ENCODE measurements around the gene CEMIP. TPM values are rescaled to one million over a fixed set of nuclear protein-coding genes. Genes with fewer than 3 reads are reported as not detected.

The CEMIP gene
- total RNA-seq, 1 experiment from 2014 or later = 3.5 TPM

GRCh38 chr15:80898040-80898439 is 118.9 kb downstream of the CEMIP start (continued):
- TF ChIP-seq REST (IDR thresholded peaks at IDR 0.05; ENCODE audit: low read depth) = no peak
- no peak for TF ChIP-seq ZBTB33 (IDR thresholded peaks at IDR 0.05; ENCODE audit: extremely low read depth, insufficient replicate concordance, low read length)
- TF ChIP-seq SP1 (IDR thresholded peaks at IDR 0.05; ENCODE audit: low read depth) = no peak
- no peak for TF ChIP-seq SRF (IDR thresholded peaks at IDR 0.05; ENCODE audit: low read depth)
- no peak for TF ChIP-seq ELF1 (IDR thresholded peaks at IDR 0.05; ENCODE audit: borderline replicate concordance, low read depth)
- no peak for TF ChIP-seq SIN3A (IDR thresholded peaks at IDR 0.05; ENCODE audit: low read depth)
- TF ChIP-seq CEBPB (IDR thresholded peaks at IDR 0.05; ENCODE audit: low read depth) = no peak
- TF ChIP-seq FOSL1 (IDR thresholded peaks at IDR 0.05; ENCODE audit: low read depth) = no peak
- no peak for TF ChIP-seq RAD21 (IDR thresholded peaks at IDR 0.05; ENCODE audit: low read depth)
- TF ChIP-seq CBX3 (IDR thresholded peaks at IDR 0.05; ENCODE audit: low read depth) = no peak

- ChIA-PET RAD21 (ENCODE audit: low non-redundant PET in 1 of 2, low total read pairs in 2 of 2, uncharacterized antibody in 2 of 2, unreplicated experiment in 2 of 2) (no interaction called here), CTCF (interaction anchor here (0.8 kb wide), 1 partner anchor 68 kb away, joined by 3 read pairs; no protein-coding TSS in a partner anchor), POLR2A (no interaction called here)
- Histone ChIP-seq H3K9ac (ENCODE audit: low read length) (no peak overlapping the region), H3K79me2 (ENCODE audit: insufficient read depth, low read length) (no peaks in the 10 kb centered on the region), H3K27me3 (ENCODE audit: insufficient read depth, low read length) (no peaks in the 10 kb centered on the region), H4K20me1 (ENCODE audit: insufficient read depth) (no peaks in the 10 kb centered on the region), H3K9me2 (ENCODE audit: insufficient read depth) (no peaks in the 10 kb centered on the region), H2AFZ (ENCODE audit: low read depth, low read length, poor library complexity, severe bottlenecking) (no peak overlapping the region), H3K36me3 (ENCODE audit: control insufficient read depth in 1 of 2, insufficient read depth in 2 of 2, low read length in 2 of 2) (no peaks in the 10 kb centered on the region), H3K4me2 (ENCODE audit: low read length) (no peak overlapping the region), H3K27ac (ENCODE audit: low read depth, low read length) (no peak overlapping the region), H3K4me3 (replicated peaks in 1 of 2; ENCODE audit: low read depth in 1 of 2, low read length in 2 of 2) (no peak overlapping the region), H3K4me1 (ENCODE audit: control insufficient read depth in 1 of 2, insufficient read depth in 2 of 2, low read length in 2 of 2) (peaks cover 17 to 25% of the 10 kb centered on the region in 2 experiments), H3K9me3 (ENCODE audit: control insufficient read depth in 1 of 2, insufficient read depth in 1 of 2, low read depth in 1 of 2, low read length in 2 of 2) (no peaks in the 10 kb centered on the region)
- intact Hi-C loops (cut with micrococcal nuclease) = no loop called here
- no peak for DNase-seq (ENCODE audit: low read depth, low spot score)
- no TSS peak for BruUV-seq (replicated peaks)
- TF ChIP-seq POLR2A (IDR thresholded peaks at IDR 0.05; ENCODE audit: borderline replicate concordance, extremely low read depth, insufficient read depth, insufficient read length) (no peak), ZFX (IDR thresholded peaks at IDR 0.05) (no peak), RAD21 (IDR thresholded peaks at IDR 0.05; ENCODE audit: low read depth) (no peak), EZH2phosphoT487 (IDR thresholded peaks at IDR 0.05; ENCODE audit: borderline replicate concordance) (no peak), ZBTB33 (IDR thresholded peaks at IDR 0.05; ENCODE audit: extremely low read depth, insufficient replicate concordance, low read length) (no peak), EZH2 (IDR thresholded peaks at IDR 0.05) (no peak), CEBPB (IDR thresholded peaks at IDR 0.05; ENCODE audit: low read depth) (no peak), SIN3A (IDR thresholded peaks at IDR 0.05; ENCODE audit: low read depth) (no peak), YY1 (IDR thresholded peaks at IDR 0.05; ENCODE audit: extremely low read depth, insufficient replicate concordance, low read depth, low read length) (no peak), ELF1 (IDR thresholded peaks at IDR 0.05; ENCODE audit: borderline replicate concordance, low read depth) (no peak), SRF (IDR thresholded peaks at IDR 0.05; ENCODE audit: low read depth) (no peak), MAX (IDR thresholded peaks at IDR 0.05) (no peak), POLR2AphosphoS5 (IDR thresholded peaks at IDR 0.05; ENCODE audit: low read depth, low read length) (no peak), CBX3 (IDR thresholded peaks at IDR 0.05; ENCODE audit: low read depth) (no peak)
- no peak for ATAC-seq
Measured at GRCh38 chr15:80902298-80902801, 123.2 kb downstream of the CEMIP start.

Measured in HCT116 (cell line).